ENCODE data around the gene USP6NL.

Gene USP6NL

DNA sequence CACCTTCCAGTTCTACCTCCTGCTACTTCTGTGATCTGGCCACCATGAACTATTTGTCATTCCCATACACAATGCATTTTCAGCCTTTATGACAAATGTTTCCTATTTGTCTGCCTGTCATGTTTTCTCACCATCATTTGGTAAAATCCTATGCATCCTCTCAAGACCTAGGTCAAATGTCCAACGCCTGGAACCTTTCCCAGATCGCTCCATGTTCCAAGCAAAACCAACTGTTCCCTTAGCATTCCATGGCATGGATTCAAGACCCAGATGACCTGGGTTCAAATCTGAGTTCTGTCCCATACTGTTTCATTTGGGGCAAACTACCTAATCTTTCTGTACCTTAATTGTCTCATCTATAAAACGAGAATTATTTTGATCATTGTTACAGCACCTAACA lies 98.9 kb downstream of the USP6NL start:
- Histone ChIP-seq H3K36me3 (no peaks in the 10 kb centered on the region), H3K27me3 (no peaks in the 10 kb centered on the region), H3K4me3 (ENCODE audit: low read depth, low read length) (no peak overlapping the region), H3K4me1 (no peaks in the 10 kb centered on the region), H3K9me3 (no peaks in the 10 kb centered on the region)
- no peak for DNase-seq
- TF ChIP-seq, protein P1, sequence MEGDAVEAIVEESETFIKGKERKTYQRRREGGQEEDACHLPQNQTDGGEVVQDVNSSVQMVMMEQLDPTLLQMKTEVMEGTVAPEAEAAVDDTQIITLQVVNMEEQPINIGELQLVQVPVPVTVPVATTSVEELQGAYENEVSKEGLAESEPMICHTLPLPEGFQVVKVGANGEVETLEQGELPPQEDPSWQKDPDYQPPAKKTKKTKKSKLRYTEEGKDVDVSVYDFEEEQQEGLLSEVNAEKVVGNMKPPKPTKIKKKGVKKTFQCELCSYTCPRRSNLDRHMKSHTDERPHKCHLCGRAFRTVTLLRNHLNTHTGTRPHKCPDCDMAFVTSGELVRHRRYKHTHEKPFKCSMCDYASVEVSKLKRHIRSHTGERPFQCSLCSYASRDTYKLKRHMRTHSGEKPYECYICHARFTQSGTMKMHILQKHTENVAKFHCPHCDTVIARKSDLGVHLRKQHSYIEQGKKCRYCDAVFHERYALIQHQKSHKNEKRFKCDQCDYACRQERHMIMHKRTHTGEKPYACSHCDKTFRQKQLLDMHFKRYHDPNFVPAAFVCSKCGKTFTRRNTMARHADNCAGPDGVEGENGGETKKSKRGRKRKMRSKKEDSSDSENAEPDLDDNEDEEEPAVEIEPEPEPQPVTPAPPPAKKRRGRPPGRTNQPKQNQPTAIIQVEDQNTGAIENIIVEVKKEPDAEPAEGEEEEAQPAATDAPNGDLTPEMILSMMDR (IDR thresholded peaks at IDR 0.05; ENCODE audit: low read depth, low read length) = no peak

DNA sequence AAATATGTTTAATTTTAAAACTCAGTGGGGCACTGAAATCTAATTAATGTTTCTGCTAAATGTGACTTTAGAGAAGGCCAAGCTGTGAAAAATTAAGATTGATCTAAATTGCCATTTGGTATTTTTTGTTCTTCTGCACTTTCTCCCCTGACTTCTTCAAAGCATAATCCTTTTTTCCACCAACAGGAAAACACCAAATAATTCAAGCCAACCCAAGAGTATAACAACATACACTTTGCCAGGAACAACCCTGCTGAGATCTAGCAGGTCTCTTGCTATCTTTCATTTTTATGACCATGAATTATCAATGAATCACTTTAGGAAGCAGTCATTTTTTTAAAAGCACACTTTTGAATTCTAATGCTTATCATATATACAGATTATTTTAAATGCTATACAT lies 100.1 kb downstream of the USP6NL start:
- DNase-seq = no peak

DNA sequence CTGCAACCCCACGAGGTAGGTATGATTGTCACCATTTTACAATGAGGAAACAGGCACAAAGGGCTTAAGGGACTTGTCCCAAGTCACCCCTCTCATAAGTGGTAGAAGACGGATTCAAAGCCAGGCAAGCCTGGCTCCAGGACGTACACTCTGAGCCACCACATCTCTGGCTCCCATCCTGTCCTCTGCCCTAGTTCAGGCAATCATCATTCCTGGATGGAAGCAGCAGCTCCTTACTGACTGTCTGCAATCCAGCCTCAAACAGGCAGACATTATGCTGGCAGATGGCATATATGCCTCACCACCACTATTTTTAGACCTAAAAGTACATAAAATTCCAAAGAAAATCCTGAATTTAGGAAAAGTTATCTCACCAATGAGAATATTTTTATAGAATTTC lies 100.7 kb downstream of the USP6NL start:
- Histone ChIP-seq H3K36me3 (no peaks in the 10 kb centered on the region), H3K4me1 (no peaks in the 10 kb centered on the region), H3K4me3 (ENCODE audit: low read depth, low read length) (no peak overlapping the region), H3K27me3 (no peaks in the 10 kb centered on the region), H3K9me3 (no peaks in the 10 kb centered on the region)
- TF ChIP-seq, protein P1 (IDR thresholded peaks at IDR 0.05; ENCODE audit: low read depth, low read length) = no peak
- DNase-seq = no peak

More for the DNA sequence above, 100.1 kb downstream of the USP6NL start:
- H3K36me3 ChIP-seq = no peaks in the 10 kb centered on the region
- H3K9me3 ChIP-seq = no peaks in the 10 kb centered on the region
- no peaks in the 10 kb centered on the region for H3K4me1 ChIP-seq
- TF ChIP-seq, protein P1 (IDR thresholded peaks at IDR 0.05; ENCODE audit: low read depth, low read length) = no peak
- H3K27me3 ChIP-seq = no peaks in the 10 kb centered on the region
- H3K4me3 ChIP-seq (ENCODE audit: low read depth, low read length) = no peak overlapping the region

GRCh38 chr10:11510281-11510680 lies 101.2 kb downstream of the USP6NL start:
- TF ChIP-seq, protein P1 (IDR thresholded peaks at IDR 0.05; ENCODE audit: low read depth, low read length) = no peak
- Histone ChIP-seq H3K4me3 (ENCODE audit: low read depth, low read length) (no peak overlapping the region), H3K27me3 (no peaks in the 10 kb centered on the region), H3K4me1 (no peaks in the 10 kb centered on the region), H3K9me3 (no peaks in the 10 kb centered on the region), H3K36me3 (no peaks in the 10 kb centered on the region)
- DNase-seq = no peak

DNA sequence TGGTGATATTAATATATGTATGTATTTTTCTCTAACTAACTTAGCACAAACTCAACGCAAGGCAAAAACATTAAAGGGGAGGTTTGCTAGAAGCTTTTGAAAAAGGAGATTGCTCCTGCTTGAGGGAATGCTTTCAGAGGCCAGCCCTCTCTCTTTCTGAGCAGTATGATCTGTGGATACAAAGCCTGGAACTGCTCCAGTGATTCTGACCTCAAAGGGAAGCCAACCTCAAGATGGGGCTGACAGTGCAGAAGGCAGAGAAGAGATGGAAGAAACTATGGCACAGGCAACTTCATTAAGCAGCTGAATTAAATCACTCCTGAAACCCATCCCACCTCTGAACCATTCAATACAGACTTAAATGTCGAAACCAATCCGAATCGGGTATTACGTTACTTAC lies 102.4 kb downstream of the USP6NL start:
- no peaks in the 10 kb centered on the region for H3K27me3 ChIP-seq
- no peaks in the 10 kb centered on the region for H3K4me1 ChIP-seq
- DNase-seq = no peak
- no peaks in the 10 kb centered on the region for H3K36me3 ChIP-seq
- TF ChIP-seq, protein P1 (IDR thresholded peaks at IDR 0.05; ENCODE audit: low read depth, low read length) = no peak
- no peak overlapping the region for H3K4me3 ChIP-seq (ENCODE audit: low read depth, low read length)
- no peaks in the 10 kb centered on the region for H3K9me3 ChIP-seq

DNA sequence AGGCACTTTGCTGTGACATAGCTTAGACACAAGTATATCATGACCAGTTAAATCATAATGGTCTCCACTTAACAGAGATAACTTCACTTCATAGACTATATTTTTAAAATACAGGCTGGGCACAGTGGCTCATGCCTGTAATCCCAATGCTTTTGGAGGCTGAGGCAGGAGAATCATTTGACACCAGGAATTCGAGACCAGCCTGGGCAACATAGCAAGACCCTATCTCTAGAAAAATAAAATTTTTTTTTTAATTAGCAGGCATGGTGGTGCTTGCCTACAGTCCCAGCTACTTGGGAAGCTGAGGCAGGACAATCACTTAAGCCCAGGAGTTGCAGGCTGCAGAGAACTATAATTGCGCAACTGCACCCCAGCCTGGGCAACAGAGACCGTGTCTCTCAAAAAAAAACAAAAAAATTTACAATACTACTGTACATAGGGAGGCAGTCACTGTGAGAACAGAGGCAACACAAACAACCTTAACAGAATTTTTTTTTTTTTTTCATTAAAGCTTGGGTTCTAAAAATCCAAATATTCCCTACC lies 105.1 kb downstream of the USP6NL start:
- Histone ChIP-seq H3K4me1 (no peaks in the 10 kb centered on the region), H3K36me3 (no peaks in the 10 kb centered on the region; the same call in 1 of the 2 replicates), H3K27me3 (no peaks in the 10 kb centered on the region), H3K9me3 (no peaks in the 10 kb centered on the region), H3K4me3 (ENCODE audit: low read depth, low read length) (no peak overlapping the region)
- no peak for DNase-seq
- TF ChIP-seq, protein P1 (IDR thresholded peaks at IDR 0.05; ENCODE audit: low read depth, low read length) = no peak

Data from BE2C (cell line).